Activated CD8-positive, alpha-beta memory T cell treated with anti-CD3 and anti-CD28 coated beads, Interleukin-2, amount 50 U/mL, for 1 hour (primary cell): ENCODE results near the gene PDLIM7.

ENCODE experiments used
- DNase-seq: peaks from one replicate; pipeline ENCODE4 v3.0.0-alpha.2; 2020; ENCODE audit errors: extremely low read depth

The PDLIM7 gene

DNA sequence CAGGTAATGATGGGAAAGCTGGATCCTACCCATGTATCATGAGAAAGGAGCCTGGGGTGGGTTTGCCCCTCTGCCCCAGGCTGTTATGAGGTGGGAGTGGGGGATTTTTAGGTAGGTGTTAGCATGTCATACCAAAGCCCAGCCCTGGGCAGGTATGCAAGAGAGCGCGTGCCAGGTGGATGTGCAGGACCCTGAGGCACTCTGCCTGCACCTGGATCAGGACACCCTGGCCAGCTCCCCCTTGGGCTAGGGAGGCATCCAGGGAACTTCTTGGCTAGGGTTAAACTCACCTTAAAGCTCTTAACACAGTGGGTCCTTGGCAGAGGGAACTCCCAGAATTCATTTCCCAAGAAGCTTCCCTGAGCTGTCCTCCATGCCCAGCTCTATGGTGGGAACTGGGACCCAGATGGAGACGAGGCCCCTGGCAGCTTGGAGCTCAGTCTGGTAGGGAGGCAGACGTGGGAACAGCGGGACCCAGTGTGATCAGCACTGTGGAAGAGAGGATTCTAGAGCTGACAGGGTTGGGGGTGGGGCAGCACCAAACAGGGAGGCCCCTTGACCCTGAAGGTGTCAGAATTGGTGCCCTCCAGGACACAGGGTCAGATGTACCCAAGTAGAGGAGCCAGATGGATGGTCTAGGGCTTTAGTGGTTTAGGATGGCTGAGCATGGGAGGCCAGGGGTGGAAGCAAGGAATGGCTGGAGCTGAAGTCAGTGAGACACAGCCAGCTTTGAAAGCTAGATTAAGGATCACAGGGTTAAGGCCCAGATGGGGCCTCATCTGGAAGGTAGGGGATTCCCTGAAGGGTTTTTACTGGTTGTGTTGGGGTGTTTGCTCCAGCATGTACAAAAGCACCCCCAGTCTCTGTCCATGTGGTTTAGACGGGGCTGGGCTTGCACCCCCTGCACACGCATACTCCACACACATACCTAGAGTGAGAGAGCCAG, 53.0 kb downstream of the PDLIM7 start:
- no peak for DNase-seq

DNA sequence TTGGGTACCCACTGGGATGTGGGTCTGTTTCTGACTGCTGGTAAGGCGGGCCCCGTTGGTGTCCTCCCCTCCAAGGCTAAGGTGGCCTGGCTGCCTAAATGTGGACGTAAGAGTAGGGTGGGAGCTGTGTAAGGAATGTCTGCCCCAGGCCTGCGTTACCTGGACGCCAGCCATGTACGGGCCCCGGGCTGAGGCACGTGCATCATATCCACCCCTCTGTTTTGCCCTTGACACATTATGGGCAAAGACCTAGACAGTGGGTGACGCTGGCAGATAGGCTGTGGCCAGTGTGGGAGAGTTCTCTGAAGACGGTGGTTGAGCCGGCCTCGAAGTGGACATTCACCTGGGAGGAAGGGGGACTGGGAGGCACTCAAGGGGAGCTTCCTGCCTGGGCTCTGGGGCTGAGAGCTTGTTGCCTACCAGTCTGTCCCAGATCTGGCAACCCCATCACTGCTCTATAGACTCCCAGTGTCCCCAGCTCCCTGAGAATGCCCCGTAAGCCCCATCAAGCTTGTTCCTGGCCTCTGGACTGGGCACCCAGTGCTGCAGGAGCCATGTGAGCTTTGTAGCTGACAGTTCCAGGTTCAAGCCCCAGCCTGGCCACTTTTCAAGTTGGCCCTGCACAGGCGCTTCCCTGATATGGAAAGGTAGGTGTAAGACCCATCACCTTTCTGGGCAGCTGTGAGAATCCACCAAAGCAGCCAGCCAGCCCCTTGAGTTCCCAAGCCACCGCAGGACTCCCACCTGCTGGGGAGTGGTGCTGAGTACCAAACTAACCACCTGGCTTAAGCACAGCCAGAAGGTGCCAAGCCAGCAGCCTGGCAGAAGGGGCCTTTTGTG, 54.0 kb downstream of the PDLIM7 start:
- no peak for DNase-seq

DNA sequence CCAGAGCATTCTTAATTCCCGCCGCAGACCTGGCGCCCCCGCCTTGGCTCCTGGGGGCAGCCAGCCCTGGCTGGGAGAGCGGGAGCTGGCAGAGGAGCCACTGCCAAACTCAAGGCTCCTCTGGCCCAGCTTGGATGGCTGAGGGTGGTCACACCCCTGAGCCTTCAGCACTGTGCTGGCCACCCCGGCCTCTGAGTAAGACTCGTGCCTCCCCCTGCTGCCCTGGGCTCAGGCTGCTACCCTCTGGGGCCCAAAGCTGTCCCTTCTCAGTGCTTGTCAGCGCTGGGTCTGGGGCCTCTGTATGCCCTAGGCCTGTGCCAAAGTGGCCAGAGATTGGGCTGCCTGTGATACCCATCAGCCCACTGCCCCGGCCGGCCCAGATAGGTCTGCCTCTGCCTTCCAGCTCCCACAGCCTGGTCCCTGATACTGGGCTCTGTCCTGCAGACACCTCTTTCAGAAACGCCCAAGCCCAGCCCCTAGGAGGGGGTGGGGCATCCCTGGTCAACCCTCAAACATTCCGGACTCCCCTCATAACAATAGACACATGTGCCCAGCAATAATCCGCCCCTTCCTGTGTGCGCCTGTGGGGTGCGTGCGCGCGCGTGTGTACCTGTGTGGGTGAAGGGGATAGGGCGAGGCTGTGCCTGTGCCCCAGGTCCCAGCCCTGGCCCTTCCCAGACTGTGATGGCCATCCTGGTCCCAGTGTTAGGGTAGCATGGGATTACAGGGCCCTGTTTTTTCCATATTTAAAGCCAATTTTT, 55.2 kb downstream of the PDLIM7 start:
- DNase-seq, result no peak

DNA sequence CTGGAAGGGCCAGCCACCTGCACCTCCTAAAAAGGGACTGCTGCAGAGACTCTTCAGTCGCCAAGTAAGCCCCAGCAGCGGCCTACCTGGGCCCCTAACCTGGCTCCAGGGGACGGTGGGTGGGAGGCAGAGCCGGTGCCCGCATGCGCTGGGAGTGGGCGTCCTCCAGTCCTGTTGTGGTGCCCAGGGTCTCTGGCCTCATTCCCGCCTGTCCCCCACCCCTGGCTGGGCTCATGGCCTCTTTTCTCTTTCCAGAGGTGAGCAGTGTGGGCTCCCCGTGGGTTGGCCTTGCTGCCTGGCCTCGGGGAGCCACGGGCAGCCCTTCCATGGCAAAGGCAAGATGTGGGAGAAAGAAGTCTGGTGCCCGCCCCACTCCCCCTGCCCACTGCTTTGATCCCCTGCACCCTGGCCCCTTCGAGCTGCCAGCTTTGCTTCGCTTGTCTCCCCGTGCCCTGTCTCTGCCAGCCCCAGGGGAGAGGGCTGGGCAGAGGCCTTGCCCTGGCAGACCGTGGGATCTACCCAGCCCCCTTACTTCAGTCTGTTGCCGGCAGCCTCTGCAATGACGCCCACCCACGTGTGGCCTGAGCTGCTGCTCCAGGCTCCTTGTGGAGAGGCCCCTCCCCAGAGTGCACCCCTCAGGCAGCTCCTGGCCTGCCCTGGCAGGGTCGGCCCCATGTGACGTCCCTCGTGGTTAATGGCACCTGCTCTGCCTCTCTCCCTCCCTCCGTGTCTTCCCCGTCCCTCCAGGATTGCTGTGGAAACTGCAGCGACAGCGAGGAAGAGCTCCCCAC, 56.2 kb downstream of the PDLIM7 start:
- no peak for DNase-seq

DNA sequence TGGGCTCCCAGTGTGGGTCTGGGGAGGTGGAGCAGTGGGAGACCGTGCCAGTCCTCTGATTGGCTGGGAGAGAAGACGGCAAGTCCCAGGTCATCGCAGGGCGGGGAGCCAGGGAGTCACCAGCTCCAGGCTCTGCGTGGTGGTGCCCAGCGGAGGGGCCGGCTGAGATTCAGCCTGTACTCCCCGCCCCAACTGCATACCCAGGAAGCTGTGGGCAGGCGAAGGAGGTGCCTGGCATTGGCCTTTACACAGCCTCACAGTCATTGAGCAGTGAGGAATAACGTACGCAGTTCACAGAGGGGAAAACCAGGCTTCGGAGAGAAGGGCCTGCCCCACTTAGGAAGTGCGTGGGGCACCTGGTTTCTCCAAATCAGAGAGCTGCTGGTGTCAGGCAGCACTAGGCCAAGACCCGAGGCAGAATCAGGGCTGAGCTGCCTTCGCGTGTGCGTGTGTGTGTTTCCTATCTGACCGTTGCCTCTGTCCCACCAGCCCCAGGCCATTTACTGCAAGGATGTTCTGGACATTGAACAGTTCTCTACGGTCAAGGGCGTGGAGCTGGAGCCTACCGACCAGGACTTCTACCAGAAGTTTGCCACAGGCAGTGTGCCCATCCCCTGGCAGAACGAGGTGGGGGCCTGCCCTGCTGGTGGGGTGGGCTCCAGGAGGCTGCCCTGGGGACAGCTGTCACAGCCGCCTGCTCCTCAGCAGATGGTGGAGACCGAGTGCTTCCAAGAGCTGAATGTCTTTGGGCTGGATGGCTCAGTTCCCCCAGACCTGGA, 57.0 kb downstream of the PDLIM7 start:
- DNase-seq, result no peak

DNA sequence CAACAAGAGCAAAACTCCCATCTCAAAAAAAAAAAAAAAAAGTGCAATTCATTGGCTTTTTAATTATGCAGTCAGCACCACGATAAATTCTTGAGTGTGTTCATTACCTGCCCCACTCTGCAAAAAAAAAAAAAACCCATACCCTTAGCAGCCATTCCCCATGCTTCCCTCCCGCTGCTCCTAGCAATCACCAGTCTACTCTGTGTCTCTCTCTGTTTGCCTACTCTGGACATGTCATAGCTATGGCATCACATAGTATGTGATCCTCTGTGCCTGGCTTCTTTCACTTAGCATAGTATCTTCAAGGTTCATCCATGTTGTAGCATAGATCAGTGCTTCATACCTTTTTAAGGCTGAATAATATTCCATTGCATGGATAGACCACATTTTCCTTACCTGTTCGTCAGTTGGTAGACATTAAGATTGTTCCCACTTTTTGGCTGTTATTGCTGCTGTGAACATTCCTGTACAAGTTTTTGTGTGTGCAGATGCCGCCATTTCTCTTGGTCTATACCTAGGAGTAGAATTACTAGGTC, 57.8 kb downstream of the PDLIM7 start:
- no peak for DNase-seq

DNA sequence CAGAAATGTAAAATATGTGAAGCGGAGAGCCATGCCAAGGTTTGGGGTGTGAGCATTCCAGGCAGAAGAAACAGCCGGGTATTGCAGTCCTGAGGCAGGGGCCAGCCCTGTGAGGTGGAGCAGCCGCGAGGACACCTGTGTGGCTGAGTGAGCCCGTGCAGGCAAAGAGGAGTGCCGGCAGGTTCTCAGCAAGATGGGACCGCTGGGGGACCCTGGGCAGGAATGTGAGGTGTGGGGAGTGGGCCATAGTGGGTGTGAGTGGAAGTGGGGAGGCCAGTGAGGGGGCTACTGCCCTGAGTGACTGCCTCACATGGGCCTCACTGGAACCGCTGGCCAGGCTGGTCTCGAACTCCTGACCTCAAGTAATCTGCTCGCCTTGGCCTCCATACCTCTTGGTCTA, 58.9 kb downstream of the PDLIM7 start:
- no peak for DNase-seq

DNA sequence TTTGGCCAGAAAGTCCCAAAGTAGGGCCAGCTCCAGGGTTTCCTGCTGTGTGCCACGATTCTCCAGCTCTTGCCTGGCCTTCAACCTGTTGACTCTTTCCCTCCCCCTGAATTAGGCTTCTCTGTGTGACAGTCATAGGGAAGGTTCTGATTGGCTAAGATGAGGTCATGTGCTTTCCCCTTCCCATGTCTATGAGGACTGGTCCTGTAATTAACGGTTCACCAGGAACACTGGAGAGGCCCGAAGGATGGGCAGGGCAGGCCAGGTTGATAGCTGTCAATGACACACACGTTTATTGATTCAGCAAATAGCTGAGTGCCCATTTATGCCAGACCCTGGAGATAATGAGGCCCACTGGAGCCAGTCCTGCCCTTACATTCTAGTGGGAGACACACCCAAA, 59.8 kb downstream of the PDLIM7 start:
- DNase-seq, result no peak

DNA sequence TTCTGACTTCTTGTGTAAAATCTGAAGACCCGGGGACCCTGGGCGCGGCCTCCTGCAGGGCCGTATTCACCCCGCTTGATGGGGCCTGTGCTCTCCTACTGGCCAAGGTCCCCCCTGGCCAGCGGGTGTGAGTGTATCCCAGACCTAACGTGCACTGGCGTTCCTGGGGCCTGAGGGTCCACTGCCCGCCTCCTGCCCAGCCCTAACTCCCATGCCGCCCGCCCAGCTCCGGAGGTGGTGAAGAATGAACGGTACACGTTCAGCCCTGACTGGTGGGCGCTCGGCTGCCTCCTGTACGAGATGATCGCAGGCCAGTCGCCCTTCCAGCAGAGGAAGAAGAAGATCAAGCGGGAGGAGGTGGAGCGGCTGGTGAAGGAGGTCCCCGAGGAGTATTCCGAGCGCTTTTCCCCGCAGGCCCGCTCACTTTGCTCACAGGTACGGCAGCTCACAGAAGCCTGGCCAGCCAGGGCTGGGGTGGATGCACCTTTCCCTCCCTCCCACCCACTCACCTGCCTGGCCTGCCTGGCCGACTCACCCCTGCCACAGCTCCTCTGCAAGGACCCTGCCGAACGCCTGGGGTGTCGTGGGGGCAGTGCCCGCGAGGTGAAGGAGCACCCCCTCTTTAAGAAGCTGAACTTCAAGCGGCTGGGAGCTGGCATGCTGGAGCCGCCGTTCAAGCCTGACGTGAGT, 61.4 kb downstream of the PDLIM7 start:
- DNase-seq, result no peak

DNA sequence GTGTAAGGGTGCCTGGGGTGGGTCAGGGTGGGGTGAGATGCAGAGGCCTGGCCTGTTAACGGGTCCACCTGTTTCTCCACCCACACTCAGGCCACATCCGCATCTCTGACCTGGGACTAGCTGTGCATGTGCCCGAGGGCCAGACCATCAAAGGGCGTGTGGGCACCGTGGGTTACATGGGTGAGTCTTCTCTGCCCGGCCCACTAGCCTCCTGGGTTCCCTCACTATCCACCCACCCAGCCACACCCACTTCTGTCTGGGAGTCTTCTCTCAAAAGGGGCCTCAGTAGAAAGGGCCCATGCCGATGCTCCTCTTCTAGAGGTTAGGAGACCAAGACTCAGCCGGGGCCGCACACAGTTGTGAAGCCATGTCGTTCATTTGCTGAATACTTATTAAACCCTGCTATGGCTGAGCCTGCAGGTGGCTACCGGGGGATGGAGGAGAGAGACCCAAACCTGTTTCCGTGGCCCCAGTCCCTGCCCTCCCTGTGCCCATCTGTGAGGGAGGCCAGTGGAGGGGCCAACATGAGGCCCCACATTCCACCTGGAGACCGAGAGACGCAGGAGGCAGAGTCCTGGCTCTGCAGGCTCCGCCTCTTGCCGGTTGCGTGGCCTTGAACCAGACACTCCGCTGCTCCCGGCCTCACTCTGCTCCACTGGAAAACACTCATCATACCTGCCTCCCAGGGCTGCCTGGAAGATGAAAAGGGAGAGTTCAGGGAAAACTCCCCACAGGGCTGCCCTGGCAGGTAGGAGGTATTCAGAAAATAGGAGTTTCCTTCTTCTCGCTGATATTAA, 62.3 kb downstream of the PDLIM7 start:
- DNase-seq, result no peak

DNA sequence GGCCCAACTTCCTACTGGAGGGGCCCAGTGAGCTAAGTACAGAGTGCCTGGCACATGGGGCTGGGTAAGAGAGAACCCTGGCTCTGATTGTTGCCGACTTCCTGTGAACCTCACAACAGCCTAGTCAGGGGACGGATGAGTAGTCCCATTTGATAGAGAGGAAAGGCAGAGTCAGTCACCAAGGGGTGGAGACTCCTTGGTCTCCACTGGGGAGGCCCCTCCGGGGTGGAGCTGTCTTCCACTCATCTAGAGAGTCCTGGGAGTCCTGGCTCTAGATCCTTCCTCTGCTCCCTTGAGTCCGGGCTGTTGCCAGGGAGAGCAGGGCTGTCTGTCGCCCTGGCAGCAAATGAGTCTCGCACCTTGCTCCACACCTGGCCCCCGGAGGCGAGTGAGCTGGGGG, 63.0 kb downstream of the PDLIM7 start:
- DNase-seq, result no peak

DNA sequence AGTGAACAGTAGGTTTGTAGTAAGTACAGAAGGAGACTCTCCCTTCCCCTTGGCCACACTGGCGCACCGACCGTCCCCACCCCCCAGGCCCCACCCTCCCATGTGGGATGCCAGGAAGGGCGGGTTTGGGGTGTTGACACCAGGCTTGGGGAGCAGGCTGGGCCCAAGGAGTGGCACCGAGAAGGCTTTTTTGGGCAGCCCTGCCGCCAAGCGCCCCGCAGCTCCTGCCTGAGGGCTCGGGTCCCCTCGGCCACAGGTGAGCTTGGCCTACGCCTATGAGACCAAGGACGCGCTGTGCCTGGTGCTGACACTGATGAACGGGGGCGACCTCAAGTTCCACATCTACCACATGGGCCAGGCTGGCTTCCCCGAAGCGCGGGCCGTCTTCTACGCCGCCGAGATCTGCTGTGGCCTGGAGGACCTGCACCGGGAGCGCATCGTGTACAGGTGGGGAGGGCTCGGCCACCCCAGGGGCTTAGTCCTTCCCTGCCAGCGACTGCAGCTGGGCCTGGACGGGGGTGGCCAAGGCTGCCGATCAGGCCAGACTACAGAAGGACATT, 63.7 kb downstream of the PDLIM7 start:
- no peak for DNase-seq
